Type B pancreatic cell (in vitro differentiated cells): ENCODE data around the gene PNCK. TPM values are rescaled to one million over a fixed set of nuclear protein-coding genes. Genes with fewer than 3 reads are reported as not detected.

Source experiments
- DNase-seq: peaks from one replicate; pipeline ENCODE4 v3.0.0; 2021; ENCODE audit warnings: mixed read lengths; ENCODE audit not compliant: unreplicated experiment; ENCODE audit errors: extremely low spot score
- H3K27ac Mint-ChIP-seq: 2 replicates; pipeline ENCODE4 v1.8.0; 2021; ENCODE audit warnings: mild to moderate bottlenecking, mixed read lengths
- H3K27me3 Mint-ChIP-seq: 2 replicates; pipeline ENCODE4 v1.8.0; 2021; ENCODE audit warnings: mixed read lengths
- H3K36me3 Mint-ChIP-seq: 2 replicates; pipeline ENCODE4 v1.8.0; 2021; ENCODE audit warnings: mixed read lengths
- H3K4me1 Mint-ChIP-seq: one replicate; pipeline ENCODE4 v1.8.0; 2021; ENCODE audit warnings: mixed read lengths; ENCODE audit not compliant: unreplicated experiment
- H3K4me3 Mint-ChIP-seq: 2 replicates; pipeline ENCODE4 v1.8.0; 2021; ENCODE audit warnings: mild to moderate bottlenecking, mixed read lengths
- H3K9me3 Mint-ChIP-seq: 2 replicates; pipeline ENCODE4 v1.8.0; 2021; ENCODE audit warnings: mixed read lengths
- CTCF ChIP-seq: fragments of 200-600 bp; sonication (generic); conservative IDR thresholded peaks from 2 replicates; pipeline ENCODE4 v1.5.0; 2021; ENCODE audit warnings: antibody characterized with exemption, mild to moderate bottlenecking
- total RNA-seq: library from RNA; stranded (reverse); gene quantifications from 2 replicates; pipeline ENCODE4 v1.2.1, GENCODE V29; 2021; ENCODE audit warnings: low replicate concordance

PNCK gene
- total RNA-seq, 1 donor from 2014 or later, result 3.7 TPM

- no peak overlapping the region for H3K27ac Mint-ChIP-seq
- H3K4me3 Mint-ChIP-seq, result no peak overlapping the region
- peaks cover 9% of the 10 kb centered on the region for H3K4me1 Mint-ChIP-seq
- H3K9me3 Mint-ChIP-seq, result no peaks in the 10 kb centered on the region
- peaks cover 48% of the 10 kb centered on the region for H3K27me3 Mint-ChIP-seq
- TF ChIP-seq CTCF, result no peak
- H3K36me3 Mint-ChIP-seq, result no peaks in the 10 kb centered on the region
- DNase-seq, result no peak
Observed at GRCh38 chrX:153669901-153670731, 3.5 kb downstream of the PNCK start.

GRCh38 chrX:153669174-153669890 lies 4.3 kb downstream of the PNCK start:
- H3K27ac Mint-ChIP-seq, result no peak overlapping the region
- no peaks in the 10 kb centered on the region for H3K9me3 Mint-ChIP-seq
- H3K27me3 Mint-ChIP-seq, result peaks cover 48% of the 10 kb centered on the region
- H3K4me1 Mint-ChIP-seq, result peaks cover 6% of the 10 kb centered on the region
- no peak for DNase-seq
- TF ChIP-seq CTCF, result peak; percentile 84
- no peak overlapping the region for H3K4me3 Mint-ChIP-seq
- no peaks in the 10 kb centered on the region for H3K36me3 Mint-ChIP-seq

- Mint-ChIP-seq H3K36me3 (no peaks in the 10 kb centered on the region), H3K4me3 (no peak overlapping the region), H3K9me3 (no peaks in the 10 kb centered on the region), H3K4me1 (peaks cover 3% of the 10 kb centered on the region), H3K27me3 (peaks cover 45% of the 10 kb centered on the region), H3K27ac (no peak overlapping the region)
- no peak for DNase-seq
- TF ChIP-seq CTCF, result no peak
Observed at GRCh38 chrX:153668423-153669173, 5.0 kb downstream of the PNCK start.

- Mint-ChIP-seq H3K4me1 (peaks cover 3% of the 10 kb centered on the region), H3K27me3 (peaks cover 49% of the 10 kb centered on the region), H3K36me3 (no peaks in the 10 kb centered on the region), H3K9me3 (no peaks in the 10 kb centered on the region), H3K27ac (no peak overlapping the region), H3K4me3 (no peak overlapping the region)
- TF ChIP-seq CTCF, result peak; percentile 82
- DNase-seq, result peak; percentile 83
Observed at GRCh38 chrX:153667956-153668396, 5.6 kb downstream of the PNCK start.

- H3K9me3 Mint-ChIP-seq, result no peaks in the 10 kb centered on the region
- no peak overlapping the region for H3K27ac Mint-ChIP-seq
- no peak overlapping the region for H3K4me3 Mint-ChIP-seq
- TF ChIP-seq CTCF, result no peak
- DNase-seq, result no peak
- H3K4me1 Mint-ChIP-seq, result peaks cover 3% of the 10 kb centered on the region
- H3K36me3 Mint-ChIP-seq, result no peaks in the 10 kb centered on the region
- H3K27me3 Mint-ChIP-seq, result peaks cover 50% of the 10 kb centered on the region
Observed at GRCh38 chrX:153667281-153667955, 6.2 kb downstream of the PNCK start.
